Cortex of kidney (tissue), 1 donor: ENCODE measurements around the gene SUGCT.

Source experiments
- DNase-seq: peaks from one replicate; lab custom pipeline; 2025; lab: John Stamatoyannopoulos, UW

Gene SUGCT

DNA sequence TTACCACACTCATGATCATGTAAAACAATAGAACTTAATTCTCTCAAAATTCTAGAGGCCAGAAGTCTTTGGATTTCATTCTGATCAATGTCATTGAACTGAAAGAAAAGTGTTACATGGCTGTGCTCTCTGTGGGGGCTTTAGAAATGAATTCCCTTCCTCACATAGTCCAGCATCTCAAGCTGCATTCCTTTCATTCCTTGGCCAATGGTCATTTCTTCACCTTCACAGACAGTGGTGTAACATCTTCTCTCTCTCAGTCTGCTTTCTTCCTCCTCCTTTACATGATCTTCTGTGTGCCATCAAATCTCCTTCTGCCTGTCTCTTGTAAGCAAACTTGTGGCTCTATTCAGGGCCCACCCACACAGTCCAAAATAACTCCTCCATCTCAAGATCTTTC is 735.3 kb downstream of the SUGCT start:
- DNase-seq = no peak

DNA sequence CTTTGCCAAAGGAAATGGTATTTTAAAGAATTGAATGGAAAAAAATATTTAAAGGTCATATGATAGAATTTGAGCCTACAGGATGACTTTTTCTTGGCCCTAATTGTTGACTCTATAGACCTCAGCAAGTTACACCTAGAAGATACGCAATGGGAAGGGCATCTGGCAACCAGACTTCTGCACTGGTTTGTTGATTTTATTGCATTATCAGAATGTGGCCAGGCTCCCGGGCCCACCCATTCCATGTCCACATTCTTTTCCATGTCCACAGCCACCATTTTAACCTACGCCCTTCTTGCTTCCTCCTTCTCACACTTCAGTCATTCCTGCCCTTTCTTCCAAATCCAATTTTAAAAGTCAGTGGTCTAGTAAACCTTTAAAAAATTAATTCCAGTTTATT is 738.4 kb downstream of the SUGCT start:
- no peak for DNase-seq

DNA sequence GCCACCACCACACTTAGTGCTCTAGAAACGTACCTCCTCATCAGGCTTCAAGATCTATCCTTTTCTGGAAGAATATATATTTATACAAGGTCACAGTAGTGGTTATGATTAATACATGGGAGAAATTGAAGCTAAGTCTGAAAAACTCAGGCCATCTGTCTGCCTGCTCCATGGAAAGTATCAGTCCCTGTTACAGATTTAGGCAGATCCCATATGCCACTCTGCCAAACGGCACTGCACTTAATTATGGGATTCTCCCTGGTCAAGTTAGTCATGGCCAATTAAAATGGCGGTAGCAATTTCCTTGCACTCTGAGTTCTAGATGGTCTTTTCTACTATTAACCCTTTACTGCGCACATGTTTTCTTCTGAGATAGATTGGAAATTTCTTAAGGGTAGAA is 740.0 kb downstream of the SUGCT start:
- DNase-seq = no peak

DNA sequence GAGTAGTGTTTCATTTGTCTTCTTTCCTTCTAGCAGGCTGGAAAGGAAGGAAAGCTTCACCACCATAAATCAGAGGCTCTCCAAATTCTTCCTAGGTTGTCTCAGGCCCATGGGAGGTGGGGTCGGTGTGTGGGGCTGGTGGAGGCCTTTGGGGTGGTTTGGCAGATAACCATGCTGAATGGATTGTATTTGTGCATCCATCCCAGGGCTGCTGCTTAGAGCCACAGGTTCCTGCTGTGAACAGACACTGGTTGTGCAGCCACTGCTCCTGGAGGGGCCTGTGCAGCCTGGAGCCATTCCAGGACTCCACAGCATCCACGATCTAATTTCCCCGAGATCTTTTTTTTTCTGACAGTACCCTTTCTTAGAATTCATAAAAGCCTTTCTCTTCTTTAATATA is 741.8 kb downstream of the SUGCT start:
- DNase-seq = no peak

DNA sequence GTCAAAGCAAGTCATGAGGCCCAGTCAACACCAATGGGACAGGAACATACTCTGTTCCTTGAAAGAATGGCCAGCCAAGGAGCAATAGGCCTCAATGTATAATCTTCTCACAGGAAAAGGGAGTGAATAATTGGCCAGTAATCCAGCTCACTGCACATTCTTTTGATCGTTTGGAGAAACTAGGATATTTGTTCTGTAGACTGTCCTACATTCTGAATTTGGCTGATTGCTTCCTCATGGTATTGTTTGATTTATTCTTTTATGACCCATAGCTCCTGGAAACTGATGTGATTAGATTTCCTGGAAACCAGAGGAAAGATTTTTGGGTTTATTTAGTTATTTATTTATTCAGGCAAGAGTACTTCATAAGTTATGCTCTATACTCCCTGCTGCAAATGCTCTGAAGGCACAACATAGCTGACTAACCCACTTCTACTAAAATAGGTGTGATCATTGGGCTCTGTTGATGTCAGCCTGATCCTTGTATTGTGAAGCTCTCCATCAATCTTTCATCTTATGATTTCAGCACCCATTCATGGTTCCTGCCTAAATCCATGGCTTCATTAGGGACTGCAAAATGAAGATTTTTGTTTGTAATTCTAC is 745.2 kb downstream of the SUGCT start:
- DNase-seq = no peak

DNA sequence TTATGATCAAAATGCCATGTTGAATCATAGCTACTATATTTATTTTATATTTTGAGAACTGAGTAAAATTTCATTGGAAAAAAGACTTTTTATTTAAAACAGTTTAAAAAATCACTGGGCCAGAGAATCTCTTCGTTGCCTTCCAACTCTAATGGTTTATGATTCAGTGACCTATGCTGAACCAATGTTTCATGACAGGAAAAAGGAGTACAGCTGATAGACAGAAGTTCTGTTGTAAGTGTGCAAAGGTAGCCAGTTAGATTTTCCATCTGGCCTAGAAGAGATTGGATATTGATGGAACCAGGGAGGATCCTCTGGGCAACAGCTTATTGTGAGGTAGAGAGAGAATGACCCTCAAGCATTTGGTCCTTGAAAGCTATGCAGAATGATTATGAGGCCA is 745.8 kb downstream of the SUGCT start:
- no peak for DNase-seq

DNA sequence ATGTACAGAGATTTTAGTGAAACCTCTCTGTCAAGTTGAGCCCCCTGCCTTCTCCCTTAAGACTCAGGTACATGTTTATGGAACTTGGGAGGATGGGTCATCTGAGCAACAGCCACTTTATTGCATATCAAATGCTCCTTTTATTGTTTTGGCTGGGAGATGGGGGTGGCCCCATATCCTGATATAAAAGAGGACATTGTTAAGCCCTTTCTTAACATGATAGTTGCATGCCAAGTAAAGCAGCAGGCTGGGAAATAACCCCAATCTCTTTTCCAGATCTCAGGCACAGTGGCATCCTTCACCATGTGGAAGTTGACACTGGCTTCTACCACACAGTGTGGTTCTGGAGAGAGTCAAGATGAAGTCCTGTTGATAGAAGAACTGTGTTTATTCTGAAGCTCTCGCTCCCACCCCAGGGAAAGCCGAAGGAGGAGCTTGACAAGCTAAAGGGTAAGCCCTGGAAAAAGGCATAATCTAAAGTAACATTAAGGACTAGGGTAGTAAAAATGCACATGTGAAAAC is 746.7 kb downstream of the SUGCT start:
- DNase-seq = no peak

DNA sequence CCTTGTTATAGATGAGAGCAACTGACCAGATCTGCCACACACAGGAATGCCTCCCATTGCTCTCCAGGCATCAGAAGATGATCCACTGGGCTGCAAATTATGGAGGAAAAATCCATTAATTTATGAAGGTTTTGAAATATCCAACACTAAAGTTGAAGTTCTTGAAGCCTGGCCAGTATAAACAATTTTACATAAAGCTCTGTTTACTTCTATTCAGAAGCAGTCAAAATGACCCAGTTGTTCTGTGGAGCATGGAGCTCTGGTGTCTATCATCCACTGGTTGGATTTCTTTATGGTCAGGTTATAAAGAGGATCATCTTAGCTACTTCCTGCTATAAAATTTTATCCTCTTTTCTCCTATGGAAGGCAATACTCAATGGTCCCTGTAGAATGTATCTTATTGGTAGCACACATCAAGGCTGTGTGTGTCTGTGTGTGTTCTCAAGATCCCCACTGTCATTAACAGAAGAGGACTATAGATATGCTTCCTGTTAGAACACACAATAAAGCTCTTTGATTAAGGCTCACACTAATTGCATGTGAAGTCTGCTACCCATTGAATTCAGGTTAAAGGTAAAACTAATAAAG is 747.4 kb downstream of the SUGCT start:
- no peak for DNase-seq

DNA sequence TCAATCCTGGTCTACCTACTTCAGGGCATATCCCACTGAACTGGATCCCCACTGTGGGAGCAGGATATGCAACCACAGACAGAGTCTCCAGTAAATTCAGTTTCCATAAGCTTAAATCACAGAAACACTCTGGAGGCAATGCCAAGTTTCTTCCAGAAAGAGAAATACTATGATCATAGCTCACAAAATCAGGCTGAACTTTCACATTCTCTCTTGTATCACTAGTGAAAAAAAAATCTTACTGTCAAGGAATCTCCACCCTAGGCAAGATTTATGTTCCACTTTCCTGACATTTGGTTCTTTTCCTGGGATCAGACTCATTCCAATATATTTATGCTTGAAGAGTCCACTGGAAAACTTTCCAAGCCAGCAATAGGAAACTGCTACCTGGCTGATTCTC is 749.0 kb downstream of the SUGCT start:
- no peak for DNase-seq

DNA sequence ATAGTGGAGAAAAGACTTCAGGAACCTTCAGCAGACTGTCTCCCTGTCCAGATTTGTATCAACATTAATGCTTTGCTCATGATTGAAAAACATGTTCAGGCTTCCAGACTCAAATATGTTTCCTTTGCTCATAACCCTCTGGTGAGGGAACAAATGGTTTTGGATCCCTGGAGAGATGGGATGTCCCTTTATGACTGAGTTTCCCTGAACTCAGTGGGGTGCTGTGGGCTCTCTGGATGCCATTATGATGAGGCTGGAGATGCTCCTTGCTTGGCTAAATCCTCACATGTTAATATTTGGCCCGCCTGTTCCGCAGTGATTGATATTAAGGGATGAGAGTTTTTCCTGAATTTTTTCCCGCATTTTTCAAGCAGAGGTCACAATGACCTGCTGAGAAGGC is 749.4 kb downstream of the SUGCT start:
- no peak for DNase-seq

DNA sequence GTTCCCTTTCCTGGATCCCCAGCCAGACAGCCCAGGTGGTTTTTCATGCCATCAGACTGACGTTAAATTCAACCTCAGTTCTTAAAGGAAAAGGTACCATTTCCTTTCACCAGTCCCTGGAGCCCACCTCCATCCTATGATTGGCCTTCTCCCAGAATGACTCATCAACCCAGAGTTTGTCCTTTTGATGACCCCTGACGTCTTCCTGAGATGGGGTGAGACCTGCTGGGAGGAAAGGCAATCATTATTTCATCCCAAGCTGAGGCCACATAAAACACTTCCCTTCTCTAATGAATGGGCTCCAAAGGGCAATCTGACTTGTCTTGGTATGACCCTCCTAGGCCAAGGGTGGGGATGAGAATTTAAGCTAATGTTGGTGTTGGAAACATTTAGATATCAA is 750.7 kb downstream of the SUGCT start:
- DNase-seq = no peak

DNA sequence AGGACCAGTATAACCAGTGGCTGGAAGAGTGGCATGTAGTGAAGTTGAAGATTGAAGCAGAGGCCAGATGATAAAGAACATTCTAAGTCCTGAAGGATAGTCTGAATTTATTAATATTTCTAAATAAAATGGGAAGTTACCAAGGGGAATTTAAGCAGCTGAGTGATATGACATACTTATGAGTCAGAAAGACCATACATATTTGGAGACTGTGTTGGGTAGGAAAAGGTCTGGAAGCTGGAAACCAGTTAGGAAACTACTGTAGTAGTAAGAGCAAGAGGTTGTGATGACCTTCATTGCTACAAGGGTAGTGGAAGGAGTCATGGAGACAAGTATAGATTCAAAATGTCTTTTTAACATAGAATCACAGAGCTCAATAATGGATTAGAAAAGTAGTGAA is 752.3 kb downstream of the SUGCT start:
- no peak for DNase-seq

DNA sequence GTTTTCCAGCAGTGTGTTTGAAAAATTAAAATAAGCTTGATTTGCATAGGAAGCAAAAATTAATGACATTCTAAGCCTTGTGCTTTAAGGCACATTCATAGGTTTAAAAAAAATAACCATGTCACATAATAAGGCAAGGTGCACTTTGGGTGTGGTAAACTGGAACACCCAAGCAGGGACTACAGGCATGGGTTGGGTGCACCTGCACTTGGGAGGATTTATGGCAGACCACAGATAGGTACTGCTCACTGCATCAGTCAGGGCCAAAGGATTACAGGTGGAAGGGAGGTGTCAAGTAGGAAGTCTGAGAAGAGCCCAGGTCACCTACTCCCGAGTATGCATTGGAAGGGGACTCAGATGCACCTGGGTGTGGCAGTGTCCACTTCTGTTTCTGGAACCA is 753.7 kb downstream of the SUGCT start:
- no peak for DNase-seq

DNA sequence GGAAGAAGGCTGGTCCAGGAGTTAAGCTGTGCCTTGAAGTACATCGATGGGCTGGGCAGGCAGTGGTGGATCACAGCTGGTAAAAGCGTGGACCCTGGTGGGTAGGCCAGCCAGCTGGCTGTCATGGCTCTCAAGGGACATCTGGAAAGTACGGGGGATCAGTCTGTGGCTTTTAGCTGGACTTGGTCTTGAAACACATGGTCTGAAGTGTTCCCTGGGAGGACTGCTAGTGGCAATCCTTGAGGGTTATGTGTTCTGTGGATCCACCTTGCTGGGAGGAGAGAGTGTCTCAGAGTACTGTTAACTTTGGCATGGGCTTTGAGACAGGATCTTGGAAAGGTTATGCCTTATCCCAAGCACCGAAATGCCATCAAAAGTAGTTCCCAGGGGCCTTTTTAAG is 754.3 kb downstream of the SUGCT start:
- DNase-seq = no peak

DNA sequence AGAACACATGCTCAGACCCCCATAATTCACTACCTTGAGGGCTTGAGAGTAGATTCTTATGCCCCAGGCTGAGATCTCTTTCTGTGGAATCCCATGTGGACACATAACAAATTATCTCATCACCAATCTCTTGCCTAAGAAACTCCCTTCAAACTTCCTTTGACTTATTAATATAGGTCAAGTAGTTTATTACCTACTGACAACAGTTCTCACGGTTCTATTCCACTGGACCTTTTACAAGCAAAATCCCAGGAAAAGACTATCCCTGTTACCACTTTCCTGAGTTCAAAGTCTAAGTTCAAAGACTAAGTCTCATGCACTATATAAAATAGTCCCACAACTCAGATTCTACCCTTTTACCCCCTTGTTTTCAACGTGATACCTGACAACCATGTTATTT is 754.7 kb downstream of the SUGCT start:
- DNase-seq = no peak

DNA sequence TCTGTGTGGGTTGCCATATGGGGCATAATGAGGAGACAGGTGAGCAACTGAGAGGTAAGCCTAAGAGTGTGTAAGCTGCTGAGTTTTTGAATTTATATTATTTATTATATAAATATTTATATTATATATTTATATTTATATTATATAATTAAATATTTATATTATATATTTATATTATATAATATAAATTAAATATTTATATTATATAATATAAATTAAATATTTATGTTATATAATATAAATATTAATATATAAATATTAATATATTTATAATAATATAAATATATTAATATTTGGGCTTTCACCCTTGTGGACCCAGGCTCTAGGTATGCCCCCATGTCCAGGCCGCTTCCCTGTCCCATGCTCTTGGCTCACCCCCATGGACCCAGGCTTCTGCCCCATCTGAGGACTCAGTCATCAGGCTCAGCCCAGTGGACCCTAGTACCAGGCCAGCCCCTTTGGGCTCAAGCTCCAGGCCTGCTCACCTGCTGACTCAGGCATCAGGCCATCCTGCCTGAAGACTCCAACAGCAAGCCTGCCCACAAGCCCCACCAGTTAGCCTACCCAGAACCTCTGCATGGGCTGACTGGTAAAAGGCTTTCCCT is 755.4 kb downstream of the SUGCT start:
- DNase-seq = no peak

DNA sequence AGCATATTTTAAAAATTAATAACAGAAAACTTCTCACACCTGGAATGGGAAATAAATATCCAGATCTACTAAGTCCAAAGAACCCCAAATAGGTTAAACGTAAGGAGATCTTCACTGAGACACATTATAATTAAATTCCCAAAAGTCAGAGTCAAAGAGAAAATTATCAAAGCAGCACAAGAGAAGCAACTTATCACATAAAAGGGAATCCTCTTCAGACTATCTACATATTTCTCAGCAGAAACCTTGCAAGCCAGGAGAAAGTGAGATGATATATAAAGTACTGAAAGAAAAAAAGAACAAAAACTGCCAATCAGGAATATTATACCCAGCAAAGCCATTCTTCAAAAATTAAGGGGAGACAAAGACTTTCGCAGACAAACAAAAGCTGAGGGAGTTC is 756.4 kb downstream of the SUGCT start:
- no peak for DNase-seq

DNA sequence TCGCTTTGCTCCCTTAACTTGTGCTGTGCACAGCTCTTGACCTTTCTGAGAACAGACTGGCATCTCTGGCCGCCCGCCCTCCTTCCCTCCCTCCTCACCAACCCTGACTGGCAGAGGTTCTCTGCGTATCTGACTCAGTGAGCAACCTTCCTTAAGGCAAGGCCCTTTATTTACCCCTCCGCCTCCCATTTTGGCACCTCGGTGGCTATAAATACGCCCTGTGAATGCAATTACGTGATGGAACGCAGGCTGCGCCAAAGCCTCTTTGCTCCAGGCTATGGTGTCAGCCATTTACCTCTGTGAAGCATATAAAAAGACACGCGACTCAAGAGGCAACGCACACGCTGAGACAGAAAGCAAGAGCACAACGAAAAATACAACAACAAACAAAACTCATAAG is 764.3 kb downstream of the SUGCT start:
- DNase-seq = no peak

DNA sequence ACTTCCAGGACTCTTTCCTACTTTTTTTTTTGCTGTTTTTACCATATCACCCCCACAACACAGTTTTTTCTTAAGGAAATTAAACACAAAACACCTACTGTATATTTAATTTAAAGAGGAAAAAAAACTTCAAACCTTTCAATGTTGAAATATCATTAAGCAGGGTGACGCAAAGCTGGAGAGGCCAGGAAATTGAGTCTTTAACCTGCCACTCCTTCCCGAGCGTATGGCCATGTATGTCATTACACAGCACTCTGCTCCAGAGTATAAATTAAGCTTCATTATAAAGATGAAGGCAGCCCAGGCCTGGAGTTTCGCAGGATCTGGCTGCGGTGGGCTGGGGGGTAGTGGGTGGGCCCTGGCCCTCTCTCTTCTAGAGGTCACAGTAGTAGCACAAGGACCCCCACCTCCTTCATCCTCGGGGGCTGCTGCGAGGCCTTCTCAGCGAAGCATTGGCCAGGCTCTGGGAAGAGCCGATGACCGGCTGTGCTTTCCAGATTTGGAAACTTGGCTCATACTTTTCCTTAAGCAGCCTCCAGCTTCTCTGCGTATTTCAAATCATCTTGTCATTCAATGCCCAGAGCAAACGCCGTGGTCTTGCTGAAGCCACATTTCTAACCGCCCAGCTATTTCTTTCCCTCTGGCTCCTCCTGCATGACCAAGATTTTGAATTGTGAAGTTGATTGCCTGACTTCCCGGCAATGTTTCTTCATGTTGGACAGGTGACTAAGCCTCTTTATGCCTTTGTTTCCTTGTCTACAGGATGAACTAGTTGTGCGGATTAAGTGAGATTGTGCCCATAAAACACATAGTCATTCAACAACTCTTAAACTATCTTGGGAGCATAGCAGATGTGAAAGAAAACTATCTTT is 765.1 kb downstream of the SUGCT start:
- no peak for DNase-seq

DNA sequence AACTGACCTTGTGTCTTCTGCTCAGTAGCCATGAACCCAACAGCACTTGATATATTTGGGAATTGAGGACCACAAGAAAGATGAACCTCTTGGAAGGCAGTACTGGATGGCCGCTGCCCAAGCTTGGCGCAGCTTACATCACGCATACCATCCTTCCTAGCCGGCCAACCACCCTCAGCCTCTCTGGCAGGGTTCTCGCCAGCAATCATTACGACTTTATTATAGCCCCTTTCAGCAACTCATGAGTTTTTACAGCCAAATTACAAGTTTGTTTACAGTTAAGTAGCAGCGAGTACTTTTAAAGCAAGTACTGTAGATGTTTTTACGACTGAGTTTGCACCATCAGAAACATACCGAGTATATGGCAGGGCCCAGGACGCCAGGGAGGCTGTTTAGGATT is 769.1 kb downstream of the SUGCT start:
- DNase-seq = no peak

DNA sequence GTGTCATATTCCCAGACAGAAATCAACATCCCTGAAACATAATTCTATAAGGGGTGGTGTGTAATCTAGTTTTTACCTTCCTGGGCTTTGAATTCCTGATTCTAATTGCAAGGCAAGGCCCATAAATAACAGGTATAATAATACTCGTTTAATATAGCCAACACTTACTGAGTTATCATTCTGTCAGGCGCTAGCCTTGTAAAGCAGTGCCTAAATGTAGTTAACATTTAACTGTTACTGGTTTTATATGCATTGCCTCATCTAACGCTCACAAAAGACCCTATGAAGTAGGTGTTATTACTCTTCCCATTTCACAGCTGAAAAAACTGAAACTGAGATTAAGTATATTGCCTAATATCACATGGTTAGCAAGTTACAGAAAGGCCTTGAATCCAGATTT is 772.5 kb downstream of the SUGCT start:
- DNase-seq = no peak

DNA sequence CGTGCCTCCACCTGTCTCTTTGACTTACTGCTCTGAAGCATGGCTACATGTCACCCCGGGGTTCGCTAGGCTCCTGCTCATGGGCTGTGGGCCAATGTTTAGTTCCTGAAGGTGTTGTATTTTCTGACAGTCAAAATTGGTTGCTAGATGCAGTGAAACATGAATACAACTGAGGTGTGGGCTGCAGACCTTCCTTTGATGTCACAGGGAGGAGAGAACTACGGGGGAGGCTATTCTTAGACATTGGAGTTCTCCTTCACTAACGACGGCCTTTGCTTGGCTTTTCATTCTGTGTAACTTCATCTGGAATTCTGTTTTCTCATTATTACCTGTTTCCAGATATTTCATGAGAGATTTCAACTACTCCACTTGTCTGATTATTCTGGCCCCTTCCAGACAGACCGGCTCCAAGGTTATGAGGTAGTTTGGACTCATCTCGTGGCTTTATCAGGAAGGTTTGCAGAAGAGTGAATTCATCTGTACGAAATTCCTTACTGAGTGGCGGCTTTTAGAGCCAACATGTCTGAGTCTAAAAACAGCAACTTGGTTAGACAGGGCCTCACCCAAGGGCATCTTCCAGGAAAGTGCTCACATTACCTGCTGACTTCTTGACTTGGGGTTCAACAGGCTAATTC is 774.7 kb downstream of the SUGCT start:
- no peak for DNase-seq
